HG03196 (cell line): ENCODE results near the gene TTC34.
A peak's percentile ranks its signal among the peaks of the same experiment; 100 is the strongest.

ENCODE experiments used
- ATAC-seq: cut with Tn5 transposase; IDR thresholded peaks from one replicate; pipeline ENCODE4 v1.9.1; 2021; ENCODE audit not compliant: unreplicated experiment

TTC34 gene

GRCh38 chr1:2594001-2594640 lies 207.4 kb downstream of the TTC34 start:
- no peak for ATAC-seq

- ATAC-seq, result no peak
Measured at GRCh38 chr1:2593251-2593878, 208.1 kb downstream of the TTC34 start.

- ATAC-seq, result no peak
Measured at GRCh38 chr1:2592672-2593071, 208.8 kb downstream of the TTC34 start.

GRCh38 chr1:2591581-2592261 lies 209.8 kb downstream of the TTC34 start:
- no peak for ATAC-seq

- ATAC-seq, result no peak
Measured at GRCh38 chr1:2591233-2591580, 210.3 kb downstream of the TTC34 start.

GRCh38 chr1:2590233-2591141 lies 211.0 kb downstream of the TTC34 start:
- ATAC-seq, result no peak

- ATAC-seq, result no peak
Measured at GRCh38 chr1:2589431-2590232, 211.9 kb downstream of the TTC34 start.

GRCh38 chr1:2588661-2589430 lies 212.6 kb downstream of the TTC34 start:
- no peak for ATAC-seq

- no peak for ATAC-seq
Measured at GRCh38 chr1:2587860-2588571, 213.5 kb downstream of the TTC34 start.

- ATAC-seq, result no peak
Measured at GRCh38 chr1:2587071-2587859, 214.2 kb downstream of the TTC34 start.

GRCh38 chr1:2586154-2587070 lies 215.1 kb downstream of the TTC34 start, which contains the start of gene PRXL2B:
Gene PRXL2B (plus strand): TSS chr1:2586777. CDS start chr1:2586886, 109 bp downstream.
- peak; percentile 61 for ATAC-seq
